ENCODE results near the gene ST6GALNAC4. TPM values are rescaled to one million over a fixed set of nuclear protein-coding genes. Genes with fewer than 3 reads are reported as not detected.
A peak's percentile ranks its signal among the peaks of the same experiment; 100 is the strongest.

ST6GALNAC4 gene
- total and polyA plus RNA-seq, 3 donors from 2014 or later: 10.3 to 24.7 (median 18.8) TPM

GRCh38 chr9:127935765-127936221, 19.0 kb upstream of the ST6GALNAC4 start:
- no peaks in the 10 kb centered on the region for H3K27me3 ChIP-seq
- no peaks in the 10 kb centered on the region for H3K9me3 ChIP-seq
- WGBS, 2 donors: 79 to 91% methylated on average over 4 of the region's 4 CpGs
- no peak overlapping the region for H3K27ac ChIP-seq
- no peaks in the 10 kb centered on the region for H3K36me3 ChIP-seq (ENCODE audit: low read depth, missing control alignments)
- no peak overlapping the region for H3K4me3 ChIP-seq
- TF ChIP-seq POLR2A (IDR thresholded peaks at IDR 0.05): no peak
- TF ChIP-seq, protein P1, sequence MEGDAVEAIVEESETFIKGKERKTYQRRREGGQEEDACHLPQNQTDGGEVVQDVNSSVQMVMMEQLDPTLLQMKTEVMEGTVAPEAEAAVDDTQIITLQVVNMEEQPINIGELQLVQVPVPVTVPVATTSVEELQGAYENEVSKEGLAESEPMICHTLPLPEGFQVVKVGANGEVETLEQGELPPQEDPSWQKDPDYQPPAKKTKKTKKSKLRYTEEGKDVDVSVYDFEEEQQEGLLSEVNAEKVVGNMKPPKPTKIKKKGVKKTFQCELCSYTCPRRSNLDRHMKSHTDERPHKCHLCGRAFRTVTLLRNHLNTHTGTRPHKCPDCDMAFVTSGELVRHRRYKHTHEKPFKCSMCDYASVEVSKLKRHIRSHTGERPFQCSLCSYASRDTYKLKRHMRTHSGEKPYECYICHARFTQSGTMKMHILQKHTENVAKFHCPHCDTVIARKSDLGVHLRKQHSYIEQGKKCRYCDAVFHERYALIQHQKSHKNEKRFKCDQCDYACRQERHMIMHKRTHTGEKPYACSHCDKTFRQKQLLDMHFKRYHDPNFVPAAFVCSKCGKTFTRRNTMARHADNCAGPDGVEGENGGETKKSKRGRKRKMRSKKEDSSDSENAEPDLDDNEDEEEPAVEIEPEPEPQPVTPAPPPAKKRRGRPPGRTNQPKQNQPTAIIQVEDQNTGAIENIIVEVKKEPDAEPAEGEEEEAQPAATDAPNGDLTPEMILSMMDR (IDR thresholded peaks at IDR 0.05): no peak
- intact Hi-C loops (cut with DNase I; ENCODE audit: low total_unique reads): no loop called here
- peaks cover 27% of the 10 kb centered on the region for H3K4me1 ChIP-seq
- DNase-seq: no peak

GRCh38 chr9:127934986-127935385, 18.1 kb upstream of the ST6GALNAC4 start:
- DNase-seq: no peak
- Histone ChIP-seq H3K27me3 (no peaks in the 10 kb centered on the region), H3K4me3 (no peak overlapping the region), H3K4me1 (peaks cover 31% of the 10 kb centered on the region), H3K36me3 (ENCODE audit: low read depth, missing control alignments) (no peaks in the 10 kb centered on the region), H3K27ac (no peak overlapping the region), H3K9me3 (no peaks in the 10 kb centered on the region)
- WGBS, 2 donors: 88% methylated on average over 9 to 11 of the region's 11 CpGs
- intact Hi-C loops (cut with DNase I; ENCODE audit: low total_unique reads): no loop called here
- TF ChIP-seq, protein P1 (IDR thresholded peaks at IDR 0.05): no peak
- no peak for TF ChIP-seq POLR2A (IDR thresholded peaks at IDR 0.05)

- intact Hi-C loops (cut with DNase I; ENCODE audit: low total_unique reads): no loop called here
- WGBS, 2 donors: 93 to 97% methylated on average over 4 of the region's 4 CpGs
Measured at GRCh38 chr9:127934248-127934647, 17.4 kb upstream of the ST6GALNAC4 start.

DNA sequence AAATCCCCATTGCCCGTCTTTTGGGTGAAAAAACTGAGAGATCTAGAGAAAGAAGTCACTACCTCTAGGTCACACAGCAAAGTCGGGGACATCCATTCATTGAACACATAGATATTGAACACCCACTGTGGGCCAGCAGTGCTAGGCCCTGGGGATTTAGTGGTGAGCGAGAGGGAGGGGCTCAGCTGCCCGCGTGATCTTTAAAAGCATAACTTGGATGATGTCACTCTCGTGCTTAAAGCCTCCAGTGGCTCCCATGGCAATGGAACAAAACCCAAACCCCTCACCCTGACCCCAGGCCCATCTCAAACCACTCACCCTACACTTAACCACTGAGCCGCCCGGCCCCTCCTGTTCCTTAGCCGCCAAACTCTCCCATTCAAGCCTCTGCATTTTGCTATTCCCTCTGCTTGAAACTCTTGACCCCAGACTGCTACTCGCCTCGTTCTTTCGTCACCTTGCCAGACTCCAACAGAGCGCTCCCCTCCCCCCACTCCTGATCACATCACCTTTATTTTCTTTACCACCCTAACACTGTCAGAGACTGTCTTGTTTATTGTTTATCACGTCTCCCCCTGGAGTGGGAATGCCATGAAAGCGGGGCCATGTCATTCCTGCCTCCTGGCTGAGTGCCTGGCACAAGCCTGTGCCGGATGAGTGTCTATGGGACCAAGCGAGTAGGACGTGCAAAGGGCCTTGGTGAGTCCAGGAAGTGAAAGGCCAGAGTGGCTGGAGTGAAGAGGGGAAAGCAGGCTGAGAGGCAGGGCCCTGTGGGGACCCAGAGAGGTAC, 14.4 kb upstream of the ST6GALNAC4 start:
- H3K4me1 ChIP-seq: peaks cover 23% of the 10 kb centered on the region
- no peaks in the 10 kb centered on the region for H3K9me3 ChIP-seq
- no peaks in the 10 kb centered on the region for H3K36me3 ChIP-seq (ENCODE audit: low read depth, missing control alignments)
- intact Hi-C loops (cut with DNase I; ENCODE audit: low total_unique reads): no loop called here
- no peak for DNase-seq
- 18 to 29% methylated on average over 18 of the region's 18 CpGs for WGBS, 2 donors
- H3K27ac ChIP-seq: no peak overlapping the region
- peak overlapping the region; percentile 31 to 57 for H3K4me3 ChIP-seq
- TF ChIP-seq, protein P1 (IDR thresholded peaks at IDR 0.05): no peak
- no peak for TF ChIP-seq POLR2A (IDR thresholded peaks at IDR 0.05)
- no peaks in the 10 kb centered on the region for H3K27me3 ChIP-seq

More at GRCh38 chr9:127934248-127934647, 17.4 kb upstream of the ST6GALNAC4 start:
- Histone ChIP-seq H3K9me3 (no peaks in the 10 kb centered on the region), H3K4me3 (no peak overlapping the region), H3K27ac (no peak overlapping the region), H3K27me3 (no peaks in the 10 kb centered on the region), H3K36me3 (ENCODE audit: low read depth, missing control alignments) (no peaks in the 10 kb centered on the region), H3K4me1 (peaks cover 26% of the 10 kb centered on the region)
- TF ChIP-seq, protein P1 (IDR thresholded peaks at IDR 0.05): no peak
- no peak for TF ChIP-seq POLR2A (IDR thresholded peaks at IDR 0.05)
- DNase-seq: no peak
